Loucy (cell line): ENCODE measurements around the gene CFAP69.

Experiments
- H2AFZ ChIP-seq: fragments of 200-600 bp; sonication (generic); 2 replicates; pipeline ENCODE4 v1.6.0; 2016; ENCODE audit warnings: antibody characterized with exemption, mild to moderate bottlenecking, low read length, moderate library complexity
- H3F3A ChIP-seq: fragments of 200-600 bp; 2 replicates; pipeline ENCODE4 v1.6.0; 2016; ENCODE audit warnings: antibody characterized with exemption, low read depth, mild to moderate bottlenecking
- H3K27me3 ChIP-seq: fragments of 200-600 bp; sonication (generic); 2 replicates; pipeline ENCODE4 v1.6.1; 2014; ENCODE audit warnings: low read length, mild to moderate bottlenecking; ENCODE audit not compliant: insufficient read depth, poor library complexity, severe bottlenecking
- H3K36me3 ChIP-seq: fragments of 200-600 bp; sonication (generic); 2 replicates; pipeline ENCODE4 v1.6.1; 2016; ENCODE audit warnings: low read length; ENCODE audit not compliant: insufficient read depth
- H3K4me1 ChIP-seq: fragments of 200-600 bp; sonication (generic); 2 replicates; pipeline ENCODE4 v1.5.1; 2014; ENCODE audit warnings: low read length, mild to moderate bottlenecking; ENCODE audit not compliant: insufficient read depth, poor library complexity, severe bottlenecking
- H3K4me2 ChIP-seq: fragments of 200-600 bp; sonication (generic); 2 replicates; pipeline ENCODE4 v1.6.0; 2014; ENCODE audit warnings: antibody characterized with exemption, low read length, low read depth, mild to moderate bottlenecking; ENCODE audit not compliant: poor library complexity, severe bottlenecking
- H3K4me3 ChIP-seq: fragments of 200-600 bp; sonication (generic); 2 replicates; pipeline ENCODE4 v1.5.1; 2014; ENCODE audit warnings: low read length, mild to moderate bottlenecking, mixed read lengths; ENCODE audit not compliant: poor library complexity, severe bottlenecking
- H3K79me2 ChIP-seq: fragments of 200-600 bp; sonication (generic); 2 replicates; pipeline ENCODE4 v1.6.1; 2014; ENCODE audit warnings: low read length; ENCODE audit not compliant: insufficient read depth
- H3K9ac ChIP-seq: fragments of 200-600 bp; sonication (generic); 2 replicates; pipeline ENCODE4 v1.6.0; 2014; ENCODE audit warnings: mild to moderate bottlenecking, low read depth, low read length, moderate library complexity; ENCODE audit not compliant: poor library complexity, severe bottlenecking
- H3K9me2 ChIP-seq: fragments of 200-600 bp; sonication (generic); replicated peaks from 2 replicates; pipeline ENCODE4 v1.6.1; 2016; ENCODE audit warnings: low read depth, low read length, mixed read lengths
- H3K9me3 ChIP-seq: fragments of 200-600 bp; sonication (generic); 2 replicates; pipeline ENCODE4 v1.6.1; 2014; ENCODE audit warnings: mild to moderate bottlenecking, antibody characterized with exemption, low read length, low read depth; ENCODE audit not compliant: insufficient read depth
- H4K20me1 ChIP-seq: fragments of 200-600 bp; sonication (generic); 2 replicates; pipeline ENCODE4 v1.6.0; 2014; ENCODE audit warnings: antibody characterized with exemption, low read length, mild to moderate bottlenecking; ENCODE audit not compliant: insufficient read depth, poor library complexity, severe bottlenecking
- CTCF ChIP-seq: fragments of 200-600 bp; sonication (generic); conservative IDR thresholded peaks from 2 replicates; pipeline ENCODE4 v1.5.1; 2014; ENCODE audit warnings: mild to moderate bottlenecking, antibody characterized with exemption, low read length
- EZH2phosphoT487 ChIP-seq: fragments of 200-600 bp; IDR thresholded peaks from 2 replicates; pipeline ENCODE4 v1.6.1; 2018; ENCODE audit warnings: antibody characterized with exemption, mild to moderate bottlenecking, moderate library complexity, borderline replicate concordance

The CFAP69 gene

GRCh38 chr7:90207956-90208355 lies 37.0 kb upstream of the CFAP69 start:
- Histone ChIP-seq H3K9me3 (no peaks in the 10 kb centered on the region), H2AFZ (no peak overlapping the region), H3K9ac (no peak overlapping the region), H3K79me2 (no peaks in the 10 kb centered on the region), H3K27me3 (no peaks in the 10 kb centered on the region), H3K9me2 (no peaks in the 10 kb centered on the region), H3K4me3 (no peak overlapping the region), H3K4me1 (no peaks in the 10 kb centered on the region), H4K20me1 (no peaks in the 10 kb centered on the region), H3F3A (no peaks in the 10 kb centered on the region), H3K4me2 (no peak overlapping the region), H3K36me3 (no peaks in the 10 kb centered on the region)
- TF ChIP-seq EZH2phosphoT487 (no peak), CTCF (no peak)

DNA sequence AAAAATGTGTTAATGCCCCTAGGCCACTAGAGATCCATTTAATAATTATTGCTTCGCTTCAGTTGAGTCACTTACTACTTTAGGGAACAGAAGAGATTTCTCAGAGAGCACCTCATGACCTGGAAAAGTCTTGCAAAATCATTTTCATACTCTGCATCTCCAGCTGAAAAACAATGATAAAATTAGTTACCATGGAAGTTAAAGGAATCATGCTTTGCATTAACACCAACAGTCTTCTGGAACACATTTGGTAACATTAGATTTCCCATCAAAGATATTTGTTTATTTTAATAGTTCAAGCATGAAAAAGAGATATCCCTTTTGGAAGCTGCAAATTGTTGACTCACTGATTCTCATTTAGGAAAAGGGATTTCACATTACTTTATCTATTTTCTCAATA lies 35.2 kb upstream of the CFAP69 start:
- H3K79me2 ChIP-seq, result no peaks in the 10 kb centered on the region
- no peaks in the 10 kb centered on the region for H3K36me3 ChIP-seq
- H3K4me3 ChIP-seq, result no peak overlapping the region
- no peak for TF ChIP-seq EZH2phosphoT487
- no peak for TF ChIP-seq CTCF
- H3F3A ChIP-seq, result no peaks in the 10 kb centered on the region
- H3K4me1 ChIP-seq, result no peaks in the 10 kb centered on the region
- H3K9ac ChIP-seq, result no peak overlapping the region
- H3K9me3 ChIP-seq, result no peaks in the 10 kb centered on the region
- H3K27me3 ChIP-seq, result no peaks in the 10 kb centered on the region
- H4K20me1 ChIP-seq, result no peaks in the 10 kb centered on the region
- no peak overlapping the region for H2AFZ ChIP-seq
- H3K4me2 ChIP-seq, result no peak overlapping the region
- no peaks in the 10 kb centered on the region for H3K9me2 ChIP-seq

DNA sequence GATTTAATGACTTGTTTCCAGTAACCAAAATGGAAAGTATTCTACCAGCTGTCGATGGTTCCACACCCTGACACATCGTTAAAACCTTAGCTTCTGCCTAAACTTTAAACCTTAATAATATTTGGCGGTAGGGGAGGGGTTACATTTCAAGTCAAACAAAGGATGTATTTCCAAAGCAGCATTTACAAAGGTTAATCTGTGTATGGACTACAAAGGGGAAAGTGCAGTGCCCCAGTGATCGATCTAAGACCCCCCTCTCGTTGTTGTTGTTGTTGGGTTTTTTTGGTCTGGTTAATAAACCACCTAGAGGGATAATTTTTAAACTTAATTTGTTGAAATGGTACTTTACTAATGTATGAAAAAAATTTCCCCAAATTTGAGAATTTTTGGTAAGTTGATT lies 34.5 kb upstream of the CFAP69 start:
- Histone ChIP-seq H3K9ac (no peak overlapping the region), H3K9me2 (no peaks in the 10 kb centered on the region), H3F3A (no peaks in the 10 kb centered on the region), H3K4me1 (no peaks in the 10 kb centered on the region), H3K27me3 (no peaks in the 10 kb centered on the region), H3K79me2 (no peaks in the 10 kb centered on the region), H3K4me2 (no peak overlapping the region), H3K4me3 (no peak overlapping the region), H3K36me3 (no peaks in the 10 kb centered on the region), H4K20me1 (no peaks in the 10 kb centered on the region), H3K9me3 (no peaks in the 10 kb centered on the region), H2AFZ (no peak overlapping the region)
- TF ChIP-seq CTCF, result no peak
- no peak for TF ChIP-seq EZH2phosphoT487
